ENCODE measurements around the gene FOXO1.

DNA sequence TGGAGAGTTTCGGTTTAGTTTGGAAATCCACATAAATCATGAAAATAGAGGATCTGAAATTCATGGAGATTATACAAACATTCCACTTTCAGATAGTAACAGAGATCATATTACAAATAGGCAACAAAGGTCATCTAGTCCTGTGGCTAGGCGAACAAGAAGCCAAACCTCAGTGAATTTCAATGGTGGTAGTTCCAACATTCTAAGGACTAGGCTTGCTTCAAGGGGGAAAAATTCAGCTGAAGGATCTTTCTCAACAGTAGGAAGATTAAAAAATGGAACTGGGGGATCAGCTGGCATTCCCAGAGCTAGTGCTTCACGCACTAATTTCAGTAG is 47.0 kb downstream of the FOXO1 start:
- TF ChIP-seq, protein P1, sequence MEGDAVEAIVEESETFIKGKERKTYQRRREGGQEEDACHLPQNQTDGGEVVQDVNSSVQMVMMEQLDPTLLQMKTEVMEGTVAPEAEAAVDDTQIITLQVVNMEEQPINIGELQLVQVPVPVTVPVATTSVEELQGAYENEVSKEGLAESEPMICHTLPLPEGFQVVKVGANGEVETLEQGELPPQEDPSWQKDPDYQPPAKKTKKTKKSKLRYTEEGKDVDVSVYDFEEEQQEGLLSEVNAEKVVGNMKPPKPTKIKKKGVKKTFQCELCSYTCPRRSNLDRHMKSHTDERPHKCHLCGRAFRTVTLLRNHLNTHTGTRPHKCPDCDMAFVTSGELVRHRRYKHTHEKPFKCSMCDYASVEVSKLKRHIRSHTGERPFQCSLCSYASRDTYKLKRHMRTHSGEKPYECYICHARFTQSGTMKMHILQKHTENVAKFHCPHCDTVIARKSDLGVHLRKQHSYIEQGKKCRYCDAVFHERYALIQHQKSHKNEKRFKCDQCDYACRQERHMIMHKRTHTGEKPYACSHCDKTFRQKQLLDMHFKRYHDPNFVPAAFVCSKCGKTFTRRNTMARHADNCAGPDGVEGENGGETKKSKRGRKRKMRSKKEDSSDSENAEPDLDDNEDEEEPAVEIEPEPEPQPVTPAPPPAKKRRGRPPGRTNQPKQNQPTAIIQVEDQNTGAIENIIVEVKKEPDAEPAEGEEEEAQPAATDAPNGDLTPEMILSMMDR (IDR thresholded peaks at IDR 0.05): no peak
- no peak for TF ChIP-seq POLR2A (IDR thresholded peaks at IDR 0.05)
